NCI-H748 (cell line): ENCODE results near the gene POLA2.
"Not testable (repeated sequence)": the region's sequence is repeated elsewhere in the genome, so short reads cannot be mapped to it uniquely, and the experiment has no call there.

Experiments used
- DNase-seq: peaks from one replicate; lab custom pipeline; 2025; ENCODE audit not compliant: unreplicated experiment; lab: John Stamatoyannopoulos, UW

The POLA2 gene

DNA sequence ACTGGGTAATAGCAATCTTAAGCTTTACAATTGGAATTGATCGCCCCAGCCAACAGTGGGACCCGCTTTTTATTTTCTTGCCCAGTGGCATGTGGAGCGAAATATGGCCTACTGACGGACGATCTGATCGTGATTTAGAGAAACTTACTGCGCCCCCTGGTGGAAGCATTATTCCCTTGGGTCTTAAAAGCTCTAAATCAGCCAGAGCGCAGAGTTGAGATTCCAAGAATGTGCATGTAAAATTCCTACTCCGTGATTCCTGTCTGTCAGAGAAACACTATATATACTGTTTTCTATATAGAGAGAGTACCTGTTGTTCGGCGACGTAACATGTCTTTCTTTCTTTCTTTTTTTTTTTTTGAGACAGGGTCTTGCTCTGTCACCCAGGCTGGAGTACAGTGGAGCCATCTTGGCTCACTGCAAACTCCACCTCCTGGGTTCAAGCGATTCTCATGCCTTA is 68.2 kb downstream of the POLA2 start:
- peak; percentile 89 for DNase-seq

DNA sequence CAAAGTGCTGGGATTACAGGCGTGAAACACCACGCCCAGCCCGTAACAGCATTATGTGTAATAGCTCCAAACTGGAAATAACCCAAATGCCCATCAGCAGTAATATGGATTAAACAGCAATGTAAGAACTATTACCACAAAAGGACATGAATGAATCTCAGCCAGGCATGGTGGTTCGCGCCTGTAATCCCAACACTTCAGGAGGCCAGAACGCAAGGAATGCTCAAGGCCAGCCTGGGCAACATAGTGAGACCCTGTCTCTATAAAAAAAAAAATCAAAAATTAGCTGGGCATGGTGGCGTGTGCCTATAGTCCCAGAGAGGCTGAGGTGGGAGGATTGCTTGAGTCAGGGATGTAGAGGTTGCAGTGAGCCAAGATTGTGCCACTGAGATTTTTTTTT is 68.8 kb downstream of the POLA2 start:
- DNase-seq, result no peak

DNA sequence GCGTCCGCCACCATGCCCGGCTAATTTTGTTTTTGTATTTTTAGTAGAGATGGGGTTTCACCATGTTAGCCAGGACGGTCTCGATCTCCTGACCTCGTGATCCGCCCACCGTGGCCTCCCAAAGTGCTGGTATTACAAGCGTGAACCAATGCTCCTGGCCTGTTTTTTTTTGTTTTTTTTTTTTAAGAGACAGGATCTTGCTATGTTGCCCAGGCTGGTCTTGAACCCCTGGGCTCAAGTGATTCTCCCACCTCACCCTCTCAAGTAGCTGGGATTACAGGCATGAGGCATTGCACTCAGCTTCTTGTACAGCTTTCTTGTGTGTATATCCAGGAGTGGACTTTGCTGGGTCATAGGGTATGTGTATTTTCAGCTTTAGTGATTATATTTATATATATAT is 70.8 kb downstream of the POLA2 start:
- DNase-seq, result not testable (repeated sequence)

DNA sequence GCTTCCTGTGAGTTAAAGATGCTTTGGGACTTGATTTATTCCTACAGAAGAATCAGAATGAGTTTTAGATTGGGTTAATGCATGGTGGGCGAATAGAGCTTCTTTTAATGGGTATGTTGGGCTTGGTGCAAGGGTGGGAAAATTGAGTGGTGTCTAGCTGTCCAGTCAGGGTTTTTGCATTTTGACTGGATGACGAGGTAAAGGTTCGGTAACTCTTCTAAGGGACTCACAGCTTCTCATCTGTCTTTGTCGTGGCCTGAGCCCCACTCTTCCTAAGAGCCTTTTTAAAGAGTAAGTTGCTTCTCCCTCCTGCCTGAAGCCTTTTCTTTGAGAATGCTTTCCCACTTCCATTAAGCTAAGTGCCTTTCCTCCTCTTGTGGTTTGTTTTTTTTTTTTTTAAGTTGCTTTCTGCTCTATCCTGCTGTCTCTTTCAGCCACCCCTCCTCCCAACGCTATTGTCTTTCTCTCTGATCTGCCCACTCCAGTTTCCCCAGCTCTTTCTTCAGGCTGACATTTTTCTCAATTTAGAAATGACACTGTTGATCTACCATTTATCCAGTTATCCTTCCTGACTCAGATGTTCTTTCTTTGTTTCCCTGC is 73.0 kb downstream of the POLA2 start:
- no peak for DNase-seq

DNA sequence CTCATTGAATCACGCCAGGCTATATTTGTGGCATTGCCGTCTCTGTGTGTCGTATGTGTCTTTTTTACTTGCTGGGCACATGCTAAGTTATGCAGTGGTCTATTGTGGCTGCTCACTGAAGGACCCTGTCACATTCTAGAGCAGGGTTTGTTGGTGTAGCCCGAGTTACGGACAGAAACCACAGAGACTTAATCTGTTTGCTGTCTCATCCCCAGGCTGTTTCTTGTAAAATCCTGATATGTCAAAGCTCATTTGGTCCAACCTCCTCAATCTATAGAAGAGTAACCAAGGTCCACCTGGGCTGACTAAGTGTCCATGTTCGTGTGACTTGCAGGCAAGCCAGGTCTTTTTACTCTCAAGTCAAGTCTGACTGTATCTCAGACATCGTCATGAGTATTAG is 76.9 kb downstream of the POLA2 start:
- no peak for DNase-seq

DNA sequence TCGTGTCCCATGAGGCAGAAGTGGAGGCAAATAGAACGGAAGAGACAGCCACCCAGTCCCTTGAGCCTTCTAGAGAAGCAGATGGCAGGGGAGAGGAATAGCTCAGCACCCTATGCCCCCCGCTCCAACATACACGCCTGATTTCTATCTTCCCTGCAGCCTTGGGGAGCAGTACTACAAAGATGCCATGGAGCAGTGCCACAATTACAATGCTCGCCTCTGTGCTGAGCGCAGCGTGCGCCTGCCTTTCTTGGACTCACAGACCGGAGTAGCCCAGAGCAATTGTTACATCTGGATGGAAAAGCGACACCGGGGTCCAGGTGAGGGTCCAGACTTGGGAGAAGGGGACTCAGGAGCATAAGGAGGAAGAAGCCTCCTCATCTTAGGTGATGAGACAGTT is 78.5 kb downstream of the POLA2 start:
- DNase-seq, result no peak

DNA sequence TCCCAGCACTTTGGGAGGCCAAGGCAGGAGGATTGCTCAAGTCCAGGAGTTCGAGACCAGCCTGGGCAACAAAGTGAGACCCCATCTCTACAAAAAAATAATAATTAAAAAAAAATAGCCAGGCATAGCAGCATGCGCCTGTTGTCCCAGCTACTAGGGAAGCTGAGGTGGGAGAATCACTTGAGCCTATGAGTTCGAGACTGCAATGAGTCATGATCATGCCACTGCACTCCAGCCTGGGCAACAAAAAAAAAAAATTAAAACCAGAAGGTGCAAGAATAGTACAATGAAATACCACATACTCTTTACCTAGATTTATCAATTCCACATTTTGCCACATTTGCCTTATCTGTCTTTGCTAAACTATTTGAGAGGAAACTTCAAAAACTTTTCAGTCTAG is 80.1 kb downstream of the POLA2 start:
- DNase-seq, result no peak
